SU-DHL-6 (cell line): ENCODE measurements around the gene TENM4.

Source experiments
- CTCF ChIP-seq: fragments of 200-600 bp; sonication (generic); IDR thresholded peaks from one replicate; pipeline ENCODE4 v1.5.1; 2017; ENCODE audit warnings: antibody characterized with exemption, mild to moderate bottlenecking, low read length, moderate library complexity; ENCODE audit not compliant: insufficient read depth, poor library complexity, severe bottlenecking
- EZH2phosphoT487 ChIP-seq: fragments of 200-600 bp; sonication (generic), shearing (Covaris generic); conservative IDR thresholded peaks from 2 replicates; pipeline ENCODE4 v1.6.1; 2018; ENCODE audit warnings: mild to moderate bottlenecking, antibody characterized with exemption, low read length, moderate library complexity, mixed read lengths

GRCh38 chr11:78801161-78801884, 639.5 kb downstream of the TENM4 start:
- TF ChIP-seq CTCF: no peak
- no peak for TF ChIP-seq EZH2phosphoT487
